Prostate gland (tissue), 2 donors: ENCODE results near the gene SLC66A2. TPM values are rescaled to one million over a fixed set of nuclear protein-coding genes. Genes with fewer than 3 reads are reported as not detected.

ENCODE experiments used
- DNase-seq: peaks from one replicate; pipeline ENCODE4 v3.0.0-alpha.2; 2019; ENCODE audit warnings: low spot score
- H3K27ac ChIP-seq, 2 donors: fragments of 200-600 bp; sonication (generic); 2 replicates each; pipeline ENCODE4 v1.5.1; 2017 to 2019
- H3K27me3 ChIP-seq: fragments of 200-600 bp; sonication (generic); replicated peaks from 2 replicates; pipeline ENCODE4 v1.5.1; 2019; ENCODE audit not compliant: insufficient read depth
- H3K36me3 ChIP-seq, 2 donors: fragments of 200-600 bp; sonication (generic); 1 replicate in 1 of 2; 2 replicates in 1 of 2; pipeline versions ENCODE4 v1.5.1 to v1.8.1; 2017 to 2019
- H3K4me1 ChIP-seq: fragments of 200-600 bp; sonication (generic); replicated peaks from 2 replicates; pipeline ENCODE4 v1.5.1; 2019
- H3K4me3 ChIP-seq, 2 donors: fragments of 200-600 bp; sonication (generic); 2 replicates each; pipeline ENCODE4 v1.5.1; 2017 to 2019
- H3K9me3 ChIP-seq: fragments of 200-600 bp; sonication (generic); 2 replicates; pipeline ENCODE4 v1.5.1; 2017
- CTCF ChIP-seq, 4 experiments: fragments of 200-600 bp in 2 of 4; fragments of 450-650 bp in 2 of 4; sonication (generic) in 2 of 4; IDR thresholded peaks; 1 replicate in 3 of 4; 2 replicates in 1 of 4; pipeline ENCODE4 v1.5.1; 2016 to 2019; ENCODE audit warnings: antibody characterized with exemption in 4 of 4, mild to moderate bottlenecking in 2 of 4, moderate library complexity in 2 of 4
- POLR2A ChIP-seq: fragments of 450-650 bp; IDR thresholded peaks from one replicate; pipeline ENCODE4 v1.6.1; 2016; ENCODE audit warnings: antibody characterized with exemption, mild to moderate bottlenecking
- POLR2AphosphoS5 ChIP-seq: sonication (generic); formaldehyde crosslinking; IDR thresholded peaks from one replicate; pipeline ENCODE4 v1.6.1; 2017; ENCODE audit warnings: antibody characterized with exemption
- WGBS: methylation state at CpG from one replicate; pipeline ENCODE4 v1.1.5; 2018; 5-methylcytosine and 5-hydroxymethylcytosine counted together
- intact Hi-C: fragments of 100-400 bp; cut with DNase I; formaldehyde crosslinking; loops from one replicate; pipeline ENCODE4 v1.14.2; 2022
- total RNA-seq, 2 donors: library from RNA; depleted of rRNA; stranded (reverse); fragments of >200 nt; gene quantifications; one replicate each; pipeline ENCODE4 v1.1.0, GENCODE V29; 2016

The SLC66A2 gene
- total RNA-seq, 2 donors from 2014 or later: 37.6 to 74.1 TPM

GRCh38 chr18:79918615-79919011 is 32.8 kb downstream of the SLC66A2 start:
- Histone ChIP-seq H3K36me3 (no peaks in the 10 kb centered on the region), H3K4me1 (no peaks in the 10 kb centered on the region), H3K27me3 (no peaks in the 10 kb centered on the region), H3K4me3 (no peak overlapping the region), H3K27ac (no peak overlapping the region), H3K9me3 (no peaks in the 10 kb centered on the region)
- 95% methylated on average over 19 of the region's 20 CpGs for WGBS
- TF ChIP-seq POLR2AphosphoS5 (no peak), CTCF (IDR thresholded peaks at IDR 0.05) (no peak), POLR2A (no peak)
- intact Hi-C loops: no loop called here
- peak; percentile 2 for DNase-seq

GRCh38 chr18:79917853-79918614 is 33.4 kb downstream of the SLC66A2 start:
- no peaks in the 10 kb centered on the region for H3K9me3 ChIP-seq
- H3K27ac ChIP-seq: no peak overlapping the region
- no peaks in the 10 kb centered on the region for H3K36me3 ChIP-seq
- H3K4me1 ChIP-seq: no peaks in the 10 kb centered on the region
- TF ChIP-seq POLR2AphosphoS5 (no peak), POLR2A (no peak), CTCF (IDR thresholded peaks at IDR 0.05) (no peak)
- intact Hi-C loops: no loop called here
- H3K4me3 ChIP-seq: no peak overlapping the region
- WGBS: 97% methylated on average over 25 of the region's 25 CpGs
- DNase-seq: peak; percentile 2
- H3K27me3 ChIP-seq: no peaks in the 10 kb centered on the region

GRCh38 chr18:79917169-79917852 is 34.1 kb downstream of the SLC66A2 start:
- intact Hi-C loops: no loop called here
- no peak overlapping the region for H3K4me3 ChIP-seq
- H3K9me3 ChIP-seq: no peaks in the 10 kb centered on the region
- WGBS: 95% methylated on average over 28 of the region's 28 CpGs
- H3K4me1 ChIP-seq: no peaks in the 10 kb centered on the region
- no peaks in the 10 kb centered on the region for H3K36me3 ChIP-seq
- no peak overlapping the region for H3K27ac ChIP-seq
- TF ChIP-seq POLR2A: no peak
- TF ChIP-seq CTCF (IDR thresholded peaks at IDR 0.05): no peak
- no peak for TF ChIP-seq POLR2AphosphoS5
- peak; percentile 3 for DNase-seq
- no peaks in the 10 kb centered on the region for H3K27me3 ChIP-seq

- H3K36me3 ChIP-seq: no peaks in the 10 kb centered on the region
These were observed 34.8 kb downstream of the SLC66A2 start for GRCh38 chr18:79916546-79917168.

More at GRCh38 chr18:79916546-79917168, 34.8 kb downstream of the SLC66A2 start:
- Histone ChIP-seq H3K27ac (no peak overlapping the region), H3K9me3 (no peaks in the 10 kb centered on the region), H3K4me1 (no peaks in the 10 kb centered on the region), H3K27me3 (no peaks in the 10 kb centered on the region), H3K4me3 (no peak overlapping the region)
- 98% methylated on average over 24 of the region's 24 CpGs for WGBS
- DNase-seq: peak; percentile 2
- intact Hi-C loops: no loop called here
- TF ChIP-seq POLR2AphosphoS5 (no peak), POLR2A (no peak), CTCF (IDR thresholded peaks at IDR 0.05) (no peak)
